CD4-positive, alpha-beta T cell (primary cell): ENCODE data around the gene CPEB2. TPM values are rescaled to one million over a fixed set of nuclear protein-coding genes. Genes with fewer than 3 reads are reported as not detected.

Source experiments
- ATAC-seq: fragments of 200-7000 bp; cut with Tn5 transposase; one replicate; pipeline ENCODE4 v1.10.0; 2022; ENCODE audit warnings: mild to moderate bottlenecking; ENCODE audit not compliant: poor library complexity
- CTCF ChIA-PET: fragments of 350-600 bp; sonication (Branson Sonifier 250); formaldehyde crosslinking; loops from one replicate; lab custom pipeline; 2021; ENCODE audit warnings: antibody characterized with exemption, inconsistent platforms; lab: Charles Lee
- POLR2A ChIA-PET: fragments of 350-600 bp; sonication (Branson Sonifier 250); formaldehyde crosslinking; loops from one replicate; lab custom pipeline; 2021; ENCODE audit warnings: antibody characterized with exemption, inconsistent platforms; lab: Charles Lee
- DNase-seq, 14 experiments: peaks; one replicate each; pipeline ENCODE4 v3.0.0-alpha.2; 2013 to 2020; ENCODE audit warnings: mixed read lengths in 2 of 14
- H3K27ac ChIP-seq, 2 donors: one replicate each; pipeline versions ENCODE4 v1.5.1 to v1.7.0; 2013; ENCODE audit warnings: low read length in 2 of 2, low read depth in 1 of 2, mild to moderate bottlenecking in 1 of 2
- H3K27me3 ChIP-seq, 2 experiments: 1 replicate in 1 of 2; 2 replicates in 1 of 2; pipeline versions ENCODE4 v1.6.1 to v1.7.0; 2013; ENCODE audit warnings: low read length in 2 of 2, control low read depth in 1 of 2, mild to moderate bottlenecking in 1 of 2, moderate library complexity in 1 of 2; ENCODE audit not compliant: insufficient read depth in 2 of 2, control insufficient read depth in 1 of 2
- H3K36me3 ChIP-seq: one replicate; pipeline ENCODE4 v1.6.1; 2013; ENCODE audit warnings: low read length, control low read depth; ENCODE audit not compliant: insufficient read depth
- H3K4me1 ChIP-seq: one replicate; pipeline ENCODE4 v1.6.1; 2013; ENCODE audit warnings: low read length, control low read depth; ENCODE audit not compliant: insufficient read depth
- H3K4me3 ChIP-seq: one replicate; pipeline ENCODE4 v1.5.1; 2013; ENCODE audit warnings: mild to moderate bottlenecking, low read length, moderate library complexity
- H3K9me3 ChIP-seq, 2 experiments: 1 replicate in 1 of 2; 2 replicates in 1 of 2; pipeline versions ENCODE4 v1.6.1 to v1.7.0; 2013; ENCODE audit warnings: low read length in 2 of 2, mild to moderate bottlenecking in 2 of 2, control low read depth in 1 of 2, moderate library complexity in 1 of 2; ENCODE audit not compliant: control insufficient read depth in 1 of 2, insufficient read depth in 1 of 2
- H3K27ac Mint-ChIP-seq: one replicate; pipeline ENCODE4 v1.8.0; 2020; ENCODE audit warnings: mixed read lengths
- H3K27me3 Mint-ChIP-seq: one replicate; pipeline ENCODE4 v1.8.0; 2021; ENCODE audit warnings: mixed read lengths
- H3K36me3 Mint-ChIP-seq: one replicate; pipeline ENCODE4 v1.8.0; 2021; ENCODE audit warnings: low read depth, mixed read lengths
- H3K4me1 Mint-ChIP-seq: one replicate; pipeline ENCODE4 v1.8.0; 2021; ENCODE audit warnings: low read depth, mixed read lengths
- H3K4me3 Mint-ChIP-seq: one replicate; pipeline ENCODE4 v1.8.0; 2020; ENCODE audit warnings: mild to moderate bottlenecking, mixed read lengths
- H3K9me3 Mint-ChIP-seq: one replicate; pipeline ENCODE4 v1.8.0; 2020; ENCODE audit warnings: mixed read lengths
- intact Hi-C, 2 experiments: fragments of 100-400 bp; cut with DNase I in 1 of 2; cut with micrococcal nuclease in 1 of 2; formaldehyde crosslinking; loops; one replicate each; pipeline versions ENCODE4 v1.15.1 to v1.9.0; 2023 to 2025; cut with DNase I, micrococcal nuclease
- total RNA-seq, 174 experiments: library from RNA in 2 of 174; stranded (reverse) in 2 of 174; gene quantifications; one replicate each; pipeline ENCODE4 v1.2.3 and lab custom pipeline; 2021 to 2026
- TF ChIP-seq, protein P1 (sequence below): fragments of 200-600 bp; IDR thresholded peaks from one replicate; pipeline ENCODE4 v1.8.0; 2022; ENCODE audit warnings: antibody characterized with exemption, mild to moderate bottlenecking

CPEB2 gene
- total RNA-seq, 2 experiments from 2014 or later, result 26.4 to 27.0 TPM

DNA sequence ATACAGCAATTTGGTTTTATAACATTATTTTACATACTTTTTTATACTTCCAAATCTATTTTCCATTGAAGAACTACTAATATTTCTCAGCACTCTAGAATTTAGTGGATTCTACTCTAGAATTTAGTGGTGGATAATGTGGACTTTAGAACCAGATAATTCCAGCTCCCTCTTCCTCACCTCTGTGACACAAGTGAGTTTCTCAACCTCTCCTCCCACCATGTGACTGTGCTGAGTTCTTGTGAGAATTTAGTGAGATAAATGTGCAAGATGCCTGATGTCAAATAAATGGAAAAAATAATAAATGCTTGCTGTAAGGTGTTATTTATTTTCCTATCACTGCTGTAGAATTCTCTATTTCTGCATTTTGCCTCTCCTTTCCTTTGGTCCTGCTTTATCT lies 107.3 kb downstream of the CPEB2 start:
- no peak for ATAC-seq
- Mint-ChIP-seq H3K27ac (no peak overlapping the region), H3K4me3 (no peak overlapping the region), H3K36me3 (no peaks in the 10 kb centered on the region), H3K9me3 (no peaks in the 10 kb centered on the region), H3K27me3 (no peaks in the 10 kb centered on the region), H3K4me1 (no peaks in the 10 kb centered on the region)
- no peak overlapping the region for H3K27ac ChIP-seq
- H3K27me3 ChIP-seq, result no peaks in the 10 kb centered on the region
- intact Hi-C loops, result no loop called here
- H3K4me1 ChIP-seq, result no peaks in the 10 kb centered on the region
- CTCF ChIA-PET, result interaction anchor here (0.5 kb wide), 1 partner anchor 21 kb away, joined by 3 read pairs; no protein-coding TSS in a partner anchor
- H3K4me3 ChIP-seq, result no peak overlapping the region
- no peak for DNase-seq
- POLR2A ChIA-PET, result no interaction called here
- H3K36me3 ChIP-seq, result no peaks in the 10 kb centered on the region
- no peaks in the 10 kb centered on the region for H3K9me3 ChIP-seq
- TF ChIP-seq, protein P1, sequence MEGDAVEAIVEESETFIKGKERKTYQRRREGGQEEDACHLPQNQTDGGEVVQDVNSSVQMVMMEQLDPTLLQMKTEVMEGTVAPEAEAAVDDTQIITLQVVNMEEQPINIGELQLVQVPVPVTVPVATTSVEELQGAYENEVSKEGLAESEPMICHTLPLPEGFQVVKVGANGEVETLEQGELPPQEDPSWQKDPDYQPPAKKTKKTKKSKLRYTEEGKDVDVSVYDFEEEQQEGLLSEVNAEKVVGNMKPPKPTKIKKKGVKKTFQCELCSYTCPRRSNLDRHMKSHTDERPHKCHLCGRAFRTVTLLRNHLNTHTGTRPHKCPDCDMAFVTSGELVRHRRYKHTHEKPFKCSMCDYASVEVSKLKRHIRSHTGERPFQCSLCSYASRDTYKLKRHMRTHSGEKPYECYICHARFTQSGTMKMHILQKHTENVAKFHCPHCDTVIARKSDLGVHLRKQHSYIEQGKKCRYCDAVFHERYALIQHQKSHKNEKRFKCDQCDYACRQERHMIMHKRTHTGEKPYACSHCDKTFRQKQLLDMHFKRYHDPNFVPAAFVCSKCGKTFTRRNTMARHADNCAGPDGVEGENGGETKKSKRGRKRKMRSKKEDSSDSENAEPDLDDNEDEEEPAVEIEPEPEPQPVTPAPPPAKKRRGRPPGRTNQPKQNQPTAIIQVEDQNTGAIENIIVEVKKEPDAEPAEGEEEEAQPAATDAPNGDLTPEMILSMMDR, result no peak

DNA sequence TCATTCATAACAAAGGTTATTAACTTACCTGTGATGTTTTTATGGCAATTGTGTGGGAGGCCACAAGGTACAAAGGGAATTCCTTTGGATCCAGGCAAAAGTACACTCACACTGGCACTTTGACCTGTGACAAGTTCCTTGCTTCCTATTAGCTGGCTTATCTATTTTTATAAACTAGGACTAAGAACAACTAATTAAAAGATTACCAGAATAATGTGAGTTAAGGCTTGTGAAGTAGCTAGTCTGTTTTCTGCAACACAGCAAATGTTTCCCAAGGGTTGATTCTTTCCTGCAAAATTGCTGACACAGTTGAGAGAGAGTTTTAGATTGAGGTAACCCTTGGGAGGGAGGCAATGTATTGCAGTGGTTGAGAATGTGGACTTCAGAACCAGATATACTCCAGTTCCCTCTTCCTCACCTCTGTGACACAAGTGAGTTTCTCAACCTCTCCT lies 107.9 kb downstream of the CPEB2 start:
- Mint-ChIP-seq H3K36me3 (no peaks in the 10 kb centered on the region), H3K4me1 (no peaks in the 10 kb centered on the region), H3K27me3 (peaks cover 2% of the 10 kb centered on the region), H3K9me3 (no peaks in the 10 kb centered on the region), H3K4me3 (no peak overlapping the region), H3K27ac (no peak overlapping the region)
- ChIA-PET CTCF (no interaction called here), POLR2A (no interaction called here)
- H3K4me1 ChIP-seq, result no peaks in the 10 kb centered on the region
- no peaks in the 10 kb centered on the region for H3K27me3 ChIP-seq
- H3K27ac ChIP-seq, result no peak overlapping the region
- DNase-seq (no peak), ATAC-seq (no peak)
- no peak overlapping the region for H3K4me3 ChIP-seq
- intact Hi-C loops, result no loop called here
- no peaks in the 10 kb centered on the region for H3K9me3 ChIP-seq
- TF ChIP-seq, protein P1, result no peak
- no peaks in the 10 kb centered on the region for H3K36me3 ChIP-seq

DNA sequence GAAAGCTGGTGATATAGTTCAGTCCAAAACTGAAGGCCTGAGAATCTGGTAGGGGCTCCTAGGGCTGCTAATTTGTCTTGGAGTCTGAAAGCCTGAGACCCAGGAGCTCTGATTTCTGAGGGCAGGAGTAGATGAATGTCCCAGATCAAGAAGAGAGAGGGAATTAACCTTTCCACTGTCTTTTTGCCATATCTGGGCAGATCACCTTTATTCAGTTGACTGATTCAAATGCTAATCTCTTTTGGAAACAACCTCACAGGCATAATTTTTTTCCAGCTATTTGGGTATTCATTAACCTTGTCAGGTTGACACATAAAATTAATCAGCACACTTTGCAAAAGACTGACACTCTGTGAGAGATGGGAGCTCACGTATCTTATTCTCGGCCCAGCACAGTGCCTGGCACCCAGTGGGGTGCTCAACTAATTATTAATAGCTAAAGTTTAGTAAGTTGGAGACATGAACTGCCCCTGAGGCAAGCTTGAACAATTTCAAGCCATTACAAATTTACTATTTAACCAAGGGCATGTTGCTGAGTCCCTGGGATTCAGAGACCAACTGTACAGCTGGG lies 114.3 kb downstream of the CPEB2 start:
- Histone ChIP-seq H3K4me3 (no peak overlapping the region), H3K36me3 (no peaks in the 10 kb centered on the region), H3K27me3 (no peaks in the 10 kb centered on the region), H3K9me3 (peaks cover 0 to 4% of the 10 kb centered on the region in 2 experiments), H3K27ac (no peak overlapping the region), H3K4me1 (no peaks in the 10 kb centered on the region)
- H3K27me3 Mint-ChIP-seq, result peaks cover 19% of the 10 kb centered on the region
- DNase-seq, result no peak
- no peak overlapping the region for H3K27ac Mint-ChIP-seq
- H3K4me1 Mint-ChIP-seq, result no peaks in the 10 kb centered on the region
- intact Hi-C loops, result no loop called here
- ChIA-PET POLR2A (interaction anchor here (0.6 kb wide), 1 partner anchor 9 kb away, joined by 3 read pairs; no protein-coding TSS in a partner anchor), CTCF (no interaction called here)
- H3K36me3 Mint-ChIP-seq, result no peaks in the 10 kb centered on the region
- TF ChIP-seq, protein P1, result no peak
- no peak for ATAC-seq
- H3K4me3 Mint-ChIP-seq, result no peak overlapping the region
- H3K9me3 Mint-ChIP-seq, result peaks cover 5% of the 10 kb centered on the region
